Measurements from ENCODE around the gene CCDC47. TPM values are rescaled to one million over a fixed set of nuclear protein-coding genes. Genes with fewer than 3 reads are reported as not detected.

CCDC47 gene
- total RNA-seq, 2 experiments from 2014 or later: 91.6 to 93.5 TPM

GRCh38 chr17:63718988-63719387 is 54.4 kb downstream of the CCDC47 start:
- DNase-seq: no peak
- no peaks in the 10 kb centered on the region for H3K27me3 Mint-ChIP-seq
- no peaks in the 10 kb centered on the region for H3K9me3 Mint-ChIP-seq
- no peak overlapping the region for H3K27ac Mint-ChIP-seq
- no peak overlapping the region for H3K4me3 Mint-ChIP-seq
- H3K36me3 Mint-ChIP-seq: peaks cover 3% of the 10 kb centered on the region
- H3K4me1 Mint-ChIP-seq: peaks cover 2% of the 10 kb centered on the region

GRCh38 chr17:63716426-63716825 is 57.0 kb downstream of the CCDC47 start:
- Mint-ChIP-seq H3K36me3 (peaks cover 3% of the 10 kb centered on the region), H3K27me3 (no peaks in the 10 kb centered on the region), H3K4me3 (no peak overlapping the region), H3K27ac (peak overlapping the region; percentile 41), H3K9me3 (no peaks in the 10 kb centered on the region), H3K4me1 (peaks cover 2% of the 10 kb centered on the region)
- no peak for DNase-seq

- H3K9me3 Mint-ChIP-seq: no peaks in the 10 kb centered on the region
- H3K27me3 Mint-ChIP-seq: no peaks in the 10 kb centered on the region
- H3K27ac Mint-ChIP-seq: no peak overlapping the region
- peaks cover 12% of the 10 kb centered on the region for H3K4me1 Mint-ChIP-seq
- peaks cover 13% of the 10 kb centered on the region for H3K36me3 Mint-ChIP-seq
- no peak for DNase-seq
- H3K4me3 Mint-ChIP-seq: no peak overlapping the region
Measured at GRCh38 chr17:63714550-63715277, 58.7 kb downstream of the CCDC47 start.

- H3K27me3 Mint-ChIP-seq: no peaks in the 10 kb centered on the region
- H3K4me1 Mint-ChIP-seq: peaks cover 51% of the 10 kb centered on the region
- peaks cover 33% of the 10 kb centered on the region for H3K36me3 Mint-ChIP-seq
- H3K4me3 Mint-ChIP-seq: no peak overlapping the region
- H3K27ac Mint-ChIP-seq: peak overlapping the region; percentile 21
- H3K9me3 Mint-ChIP-seq: no peaks in the 10 kb centered on the region
- DNase-seq: no peak
Measured at GRCh38 chr17:63709110-63709509, 64.3 kb downstream of the CCDC47 start.

GRCh38 chr17:63707151-63707550 is 66.2 kb downstream of the CCDC47 start:
- no peaks in the 10 kb centered on the region for H3K9me3 Mint-ChIP-seq
- H3K27me3 Mint-ChIP-seq: no peaks in the 10 kb centered on the region
- no peak for DNase-seq
- H3K36me3 Mint-ChIP-seq: peaks cover 52% of the 10 kb centered on the region
- peaks cover 70% of the 10 kb centered on the region for H3K4me1 Mint-ChIP-seq
- peak overlapping the region; percentile 79 for H3K27ac Mint-ChIP-seq
- H3K4me3 Mint-ChIP-seq: no peak overlapping the region

GRCh38 chr17:63706336-63707082 is 66.9 kb downstream of the CCDC47 start:
- no peaks in the 10 kb centered on the region for H3K27me3 Mint-ChIP-seq
- peak overlapping the region; percentile 35 for H3K4me3 Mint-ChIP-seq
- H3K4me1 Mint-ChIP-seq: peaks cover 75% of the 10 kb centered on the region
- no peaks in the 10 kb centered on the region for H3K9me3 Mint-ChIP-seq
- peak overlapping the region; percentile 79 for H3K27ac Mint-ChIP-seq
- DNase-seq: no peak
- peaks cover 58% of the 10 kb centered on the region for H3K36me3 Mint-ChIP-seq

DNA sequence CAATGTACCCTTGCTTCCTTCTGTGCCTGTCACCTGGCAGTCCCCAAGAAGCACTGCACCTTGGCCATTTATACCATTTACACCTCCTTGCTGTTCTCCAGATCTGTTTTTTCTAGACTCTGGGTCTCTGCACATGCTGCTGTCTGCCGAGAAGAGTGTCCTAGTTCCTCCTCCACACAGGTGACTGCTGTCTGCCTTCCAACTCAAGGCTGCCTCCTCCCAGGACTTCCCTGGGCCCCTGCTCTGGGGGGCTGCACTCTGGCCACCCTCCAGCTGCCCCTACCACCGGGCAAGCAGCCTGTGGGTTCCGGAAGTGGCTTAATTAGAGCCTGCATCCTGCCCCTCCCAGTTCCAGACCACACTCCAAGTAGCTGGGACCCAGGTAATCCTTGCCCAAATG is 67.7 kb downstream of the CCDC47 start:
- no peaks in the 10 kb centered on the region for H3K9me3 Mint-ChIP-seq
- no peak overlapping the region for H3K4me3 Mint-ChIP-seq
- H3K27ac Mint-ChIP-seq: peak overlapping the region; percentile 74
- H3K4me1 Mint-ChIP-seq: peaks cover 77% of the 10 kb centered on the region
- no peak for DNase-seq
- peaks cover 60% of the 10 kb centered on the region for H3K36me3 Mint-ChIP-seq
- H3K27me3 Mint-ChIP-seq: no peaks in the 10 kb centered on the region

DNA sequence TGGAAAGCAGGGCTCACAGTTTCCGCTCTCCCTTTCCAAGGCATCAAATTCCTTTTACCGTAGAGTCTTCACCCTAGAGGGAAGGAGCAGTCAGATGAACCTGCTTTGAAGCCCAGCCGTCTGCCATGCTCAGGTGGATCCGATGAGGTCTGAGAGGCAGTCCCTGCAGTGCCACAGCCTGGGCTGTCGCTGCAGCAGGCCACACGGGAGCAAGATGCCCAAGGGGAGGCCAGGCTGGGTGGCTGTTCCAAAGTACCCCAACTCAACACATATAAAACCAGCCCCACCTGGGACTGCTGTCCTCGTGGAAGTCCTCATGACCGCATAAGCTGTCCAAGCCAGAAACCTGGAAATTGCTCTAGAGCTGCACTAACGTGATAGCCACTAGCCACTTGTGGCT is 68.6 kb downstream of the CCDC47 start:
- peaks cover 52% of the 10 kb centered on the region for H3K36me3 Mint-ChIP-seq
- DNase-seq: no peak
- peaks cover 70% of the 10 kb centered on the region for H3K4me1 Mint-ChIP-seq
- H3K27ac Mint-ChIP-seq: peak overlapping the region; percentile 74
- no peaks in the 10 kb centered on the region for H3K9me3 Mint-ChIP-seq
- no peaks in the 10 kb centered on the region for H3K27me3 Mint-ChIP-seq
- H3K4me3 Mint-ChIP-seq: peak overlapping the region; percentile 18

GRCh38 chr17:63704259-63704576 is 69.2 kb downstream of the CCDC47 start:
- Mint-ChIP-seq H3K4me3 (peak overlapping the region; percentile 89), H3K27ac (peak overlapping the region; percentile 74), H3K4me1 (peaks cover 65% of the 10 kb centered on the region), H3K36me3 (peaks cover 49% of the 10 kb centered on the region), H3K27me3 (no peaks in the 10 kb centered on the region), H3K9me3 (no peaks in the 10 kb centered on the region)
- DNase-seq: no peak

- DNase-seq: no peak
- peak overlapping the region; percentile 89 for H3K4me3 Mint-ChIP-seq
- no peaks in the 10 kb centered on the region for H3K27me3 Mint-ChIP-seq
- no peaks in the 10 kb centered on the region for H3K9me3 Mint-ChIP-seq
- peaks cover 59% of the 10 kb centered on the region for H3K4me1 Mint-ChIP-seq
- peak overlapping the region; percentile 97 for H3K27ac Mint-ChIP-seq
- peaks cover 46% of the 10 kb centered on the region for H3K36me3 Mint-ChIP-seq
Measured at GRCh38 chr17:63703556-63704258, 69.7 kb downstream of the CCDC47 start.

DNA sequence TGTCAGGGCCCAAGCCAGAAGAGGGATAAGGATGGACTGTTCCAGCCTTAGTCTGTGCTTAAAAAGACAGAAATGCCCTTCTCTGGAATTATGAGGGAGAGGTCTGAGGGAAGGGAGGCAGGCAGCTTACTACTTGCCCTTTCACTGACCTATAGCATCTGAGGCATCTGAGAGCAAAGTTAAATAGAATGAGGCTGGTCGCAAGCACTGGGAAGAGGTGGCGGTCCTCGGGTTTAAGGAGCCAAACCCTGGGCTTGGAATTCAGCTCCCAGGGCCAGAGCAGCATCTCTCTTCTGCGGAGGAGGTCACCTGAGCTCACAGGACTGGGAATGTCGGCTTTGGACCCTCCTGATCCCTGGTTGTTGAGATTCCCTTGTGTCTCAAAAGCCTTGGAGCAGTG is 70.4 kb downstream of the CCDC47 start:
- peak overlapping the region; percentile 97 for H3K27ac Mint-ChIP-seq
- peak overlapping the region; percentile 89 for H3K4me3 Mint-ChIP-seq
- H3K36me3 Mint-ChIP-seq: peaks cover 44% of the 10 kb centered on the region
- DNase-seq: no peak
- no peaks in the 10 kb centered on the region for H3K9me3 Mint-ChIP-seq
- H3K4me1 Mint-ChIP-seq: peaks cover 55% of the 10 kb centered on the region
- H3K27me3 Mint-ChIP-seq: no peaks in the 10 kb centered on the region

DNA sequence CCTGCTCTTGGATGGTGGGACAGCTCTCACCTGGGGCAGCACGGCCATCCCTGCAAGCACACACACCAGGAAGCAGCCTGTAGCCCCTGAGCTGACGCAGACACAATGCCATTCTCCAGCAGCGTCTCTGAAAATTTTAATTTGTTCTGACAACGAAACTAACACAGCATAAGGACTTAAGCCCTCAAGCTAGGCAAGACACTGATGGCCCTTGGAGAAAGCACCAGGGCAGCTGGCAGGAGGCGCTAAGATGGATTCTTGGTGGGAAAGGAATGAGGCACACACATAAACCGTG is 70.7 kb downstream of the CCDC47 start:
- Mint-ChIP-seq H3K4me1 (peaks cover 59% of the 10 kb centered on the region), H3K36me3 (peaks cover 47% of the 10 kb centered on the region), H3K4me3 (peak overlapping the region; percentile 89), H3K9me3 (no peaks in the 10 kb centered on the region), H3K27ac (peak overlapping the region; percentile 97), H3K27me3 (no peaks in the 10 kb centered on the region)
- no peak for DNase-seq

DNA sequence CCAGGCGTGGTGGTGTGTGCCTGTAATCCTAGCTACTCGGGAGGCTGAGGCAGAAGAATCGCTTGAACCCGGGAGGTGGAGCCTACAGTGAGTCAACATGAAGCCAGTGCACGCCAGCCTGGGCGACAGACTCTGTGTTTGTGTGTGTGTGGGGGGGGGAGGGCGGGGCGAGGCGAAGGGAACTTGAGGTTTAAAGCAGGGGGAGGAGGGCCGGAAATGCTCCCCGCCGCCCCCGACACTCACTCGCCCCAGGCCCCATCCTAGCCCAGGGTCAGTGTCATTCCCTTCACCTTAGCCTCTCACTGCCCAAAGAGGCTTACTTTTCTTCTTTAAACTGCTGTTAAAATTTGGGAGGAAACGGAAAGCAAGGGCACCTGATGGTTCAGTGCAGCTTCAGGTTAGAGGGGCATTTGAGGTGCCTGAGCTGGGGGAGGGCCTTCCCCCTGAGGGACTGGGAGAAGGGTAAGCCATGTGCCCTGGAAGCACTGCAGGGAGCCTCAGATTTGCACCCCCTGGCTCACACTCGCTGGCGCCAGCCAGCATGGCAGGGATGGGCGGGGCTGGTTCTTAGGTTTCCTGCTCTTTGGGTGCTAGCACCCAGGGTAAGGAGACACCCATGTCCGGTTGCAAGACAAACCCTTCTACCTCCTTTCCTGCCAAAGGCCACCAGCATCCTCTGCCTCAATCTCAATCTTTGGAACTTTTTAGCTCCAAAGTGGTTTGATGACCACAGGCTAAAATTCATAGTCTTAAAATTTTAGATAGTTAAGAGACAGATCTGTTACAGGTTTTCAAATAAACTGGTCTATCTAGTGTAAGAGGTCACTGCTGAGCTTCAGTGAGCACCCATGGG is 71.3 kb downstream of the CCDC47 start:
- Mint-ChIP-seq H3K4me3 (peak overlapping the region; percentile 89), H3K4me1 (peaks cover 60% of the 10 kb centered on the region), H3K9me3 (no peaks in the 10 kb centered on the region), H3K36me3 (peaks cover 47% of the 10 kb centered on the region), H3K27me3 (no peaks in the 10 kb centered on the region), H3K27ac (peak overlapping the region; percentile 97)
- DNase-seq: peak; percentile 78

GRCh38 chr17:63701456-63701820 is 72.0 kb downstream of the CCDC47 start:
- no peaks in the 10 kb centered on the region for H3K27me3 Mint-ChIP-seq
- DNase-seq: no peak
- H3K36me3 Mint-ChIP-seq: peaks cover 52% of the 10 kb centered on the region
- peaks cover 60% of the 10 kb centered on the region for H3K4me1 Mint-ChIP-seq
- no peaks in the 10 kb centered on the region for H3K9me3 Mint-ChIP-seq
- H3K4me3 Mint-ChIP-seq: peak overlapping the region; percentile 89
- H3K27ac Mint-ChIP-seq: peak overlapping the region; percentile 97

All from activated naive CD8-positive, alpha-beta T cell treated with anti-CD3 and anti-CD28 coated beads for 36 hours (primary cell).